Body of pancreas (tissue), 4 donors: ENCODE measurements around the gene C1orf146. TPM values are rescaled to one million over a fixed set of nuclear protein-coding genes. Genes with fewer than 3 reads are reported as not detected.

ENCODE experiments used
- ATAC-seq: fragments of 150-250 bp; one replicate; pipeline ENCODE4 v1.9.1; 2016
- DNase-seq, 4 donors: peaks; one replicate each; pipeline ENCODE4 v3.0.0-alpha.2; 2019
- H3K27ac ChIP-seq, 4 donors: fragments of 200-600 bp; sonication (generic); 1 replicate in 3 of 4; 2 replicates in 1 of 4; pipeline versions ENCODE4 v1.5.1 to v1.6.1; 2016 to 2019; ENCODE audit warnings: mild to moderate bottlenecking in 1 of 4, mixed read lengths in 1 of 4, moderate library complexity in 1 of 4
- H3K27me3 ChIP-seq, 2 donors: fragments of 200-600 bp; sonication (generic); one replicate each; pipeline ENCODE4 v1.6.0; 2016; ENCODE audit warnings: mild to moderate bottlenecking in 1 of 2
- H3K36me3 ChIP-seq, 2 donors: fragments of 200-600 bp; sonication (generic); replicated peaks in 1 of 2; 2 replicates each; pipeline ENCODE4 v1.5.1; 2016; ENCODE audit warnings: low read depth in 2 of 2; ENCODE audit not compliant: insufficient read depth in 1 of 2
- H3K4me1 ChIP-seq: fragments of 200-600 bp; sonication (generic); one replicate; pipeline ENCODE4 v1.6.0; 2016
- H3K4me3 ChIP-seq, 2 donors: fragments of 200-600 bp; sonication (generic); 1 replicate in 1 of 2; 2 replicates in 1 of 2; pipeline ENCODE4 v1.5.1; 2016 to 2019
- H3K9me3 ChIP-seq, 3 donors: fragments of 200-600 bp; sonication (generic); 1 replicate in 2 of 3; 2 replicates in 1 of 3; pipeline ENCODE4 v1.5.1; 2016
- POLR2A ChIP-seq, 3 donors: fragments of 450-650 bp; IDR thresholded peaks; one replicate each; pipeline ENCODE4 v1.6.1; 2016; ENCODE audit warnings: antibody characterized with exemption in 3 of 3, mild to moderate bottlenecking in 2 of 3
- whole genome bisulfite sequencing, 2 donors: methylation state at CpG; one replicate each; pipeline ENCODE4 v1.1.5; 2017; 5-methylcytosine and 5-hydroxymethylcytosine counted together
- intact Hi-C: fragments of 100-400 bp; cut with DNase I; formaldehyde crosslinking; loops from one replicate; pipeline ENCODE4 v1.15.1; 2023
- total RNA-seq, 2 donors: library from RNA; depleted of rRNA; stranded (reverse); fragments of >200 nt; gene quantifications; one replicate each; pipeline ENCODE4 v1.1.0, GENCODE V29; 2016
- TF ChIP-seq, protein P1 (sequence below), 7 experiments: fragments of 450-650 bp in 4 of 7; fragments of 200-600 bp in 3 of 7; sonication (generic) in 3 of 7; IDR thresholded peaks; one replicate each; pipeline ENCODE4 v1.5.1; 2016 to 2019; ENCODE audit warnings: antibody characterized with exemption in 7 of 7

The C1orf146 gene
- total RNA-seq, 2 donors from 2014 or later, result not detected

DNA sequence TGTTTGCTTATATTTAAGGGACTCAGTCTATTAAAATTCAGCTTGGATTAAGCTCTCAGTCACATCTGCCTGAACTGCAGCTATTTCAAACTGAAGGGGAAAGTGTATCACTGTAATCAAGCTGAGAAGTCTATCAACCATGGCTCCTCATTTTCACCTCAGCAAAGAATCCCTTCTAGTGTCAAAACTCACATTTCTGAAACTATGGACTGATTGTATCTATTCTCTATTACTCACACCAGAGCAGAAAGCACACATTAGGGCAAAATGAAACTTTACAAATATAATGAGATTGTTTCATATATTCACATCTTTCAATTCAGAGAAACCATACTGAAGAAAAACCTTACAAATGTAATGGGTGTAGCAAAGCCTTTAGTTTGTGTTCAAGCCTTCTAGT lies 14.6 kb upstream of the C1orf146 start:
- intact Hi-C loops, result no loop called here
- Histone ChIP-seq H3K4me3 (no peak overlapping the region), H3K36me3 (no peaks in the 10 kb centered on the region), H3K27me3 (no peaks in the 10 kb centered on the region), H3K9me3 (no peaks in the 10 kb centered on the region), H3K27ac (no peak overlapping the region), H3K4me1 (no peaks in the 10 kb centered on the region)
- no peak for ATAC-seq
- DNase-seq, result no peak
- TF ChIP-seq POLR2A (IDR thresholded peaks at IDR 0.05), result no peak
- TF ChIP-seq, protein P1, sequence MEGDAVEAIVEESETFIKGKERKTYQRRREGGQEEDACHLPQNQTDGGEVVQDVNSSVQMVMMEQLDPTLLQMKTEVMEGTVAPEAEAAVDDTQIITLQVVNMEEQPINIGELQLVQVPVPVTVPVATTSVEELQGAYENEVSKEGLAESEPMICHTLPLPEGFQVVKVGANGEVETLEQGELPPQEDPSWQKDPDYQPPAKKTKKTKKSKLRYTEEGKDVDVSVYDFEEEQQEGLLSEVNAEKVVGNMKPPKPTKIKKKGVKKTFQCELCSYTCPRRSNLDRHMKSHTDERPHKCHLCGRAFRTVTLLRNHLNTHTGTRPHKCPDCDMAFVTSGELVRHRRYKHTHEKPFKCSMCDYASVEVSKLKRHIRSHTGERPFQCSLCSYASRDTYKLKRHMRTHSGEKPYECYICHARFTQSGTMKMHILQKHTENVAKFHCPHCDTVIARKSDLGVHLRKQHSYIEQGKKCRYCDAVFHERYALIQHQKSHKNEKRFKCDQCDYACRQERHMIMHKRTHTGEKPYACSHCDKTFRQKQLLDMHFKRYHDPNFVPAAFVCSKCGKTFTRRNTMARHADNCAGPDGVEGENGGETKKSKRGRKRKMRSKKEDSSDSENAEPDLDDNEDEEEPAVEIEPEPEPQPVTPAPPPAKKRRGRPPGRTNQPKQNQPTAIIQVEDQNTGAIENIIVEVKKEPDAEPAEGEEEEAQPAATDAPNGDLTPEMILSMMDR (IDR thresholded peaks at IDR 0.05), result no peak

- DNase-seq (no peak), ATAC-seq (no peak)
- 47 to 54% methylated on average over 2 of the region's 2 CpGs for WGBS, 2 donors
- no peak overlapping the region for H3K4me3 ChIP-seq
- TF ChIP-seq, protein P1 (IDR thresholded peaks at IDR 0.05), result no peak
- TF ChIP-seq POLR2A (IDR thresholded peaks at IDR 0.05), result no peak
- no peaks in the 10 kb centered on the region for H3K36me3 ChIP-seq
- intact Hi-C loops, result no loop called here
- no peaks in the 10 kb centered on the region for H3K9me3 ChIP-seq
- H3K27me3 ChIP-seq, result no peaks in the 10 kb centered on the region
- H3K27ac ChIP-seq, result no peak overlapping the region
- no peaks in the 10 kb centered on the region for H3K4me1 ChIP-seq
Measured at GRCh38 chr1:92210701-92211100, 7.0 kb upstream of the C1orf146 start.

DNA sequence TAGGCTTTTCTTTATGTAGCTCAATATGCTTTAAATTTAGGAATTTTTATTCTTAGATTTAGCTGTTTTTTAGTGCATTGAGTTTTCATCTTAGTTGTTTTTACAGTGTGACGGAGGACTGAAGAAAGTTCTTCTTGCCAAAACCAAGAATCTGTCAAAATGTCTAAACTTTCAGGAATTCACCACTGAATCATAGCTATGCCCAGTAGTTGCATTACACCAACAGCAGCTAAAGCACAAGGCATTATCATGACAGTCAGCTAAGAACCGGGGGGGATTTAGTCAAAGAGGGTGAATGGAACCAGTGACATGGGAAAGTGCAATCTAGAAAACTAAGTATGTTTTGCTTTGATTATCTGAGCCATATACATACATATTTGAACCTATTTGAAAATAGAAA lies 6.5 kb upstream of the C1orf146 start:
- no peaks in the 10 kb centered on the region for H3K9me3 ChIP-seq
- WGBS, 2 donors, result 89% methylated on average over 2 of the region's 2 CpGs
- no peak for TF ChIP-seq POLR2A (IDR thresholded peaks at IDR 0.05)
- TF ChIP-seq, protein P1 (IDR thresholded peaks at IDR 0.05), result no peak
- no peak overlapping the region for H3K27ac ChIP-seq
- no peak for ATAC-seq
- intact Hi-C loops, result no loop called here
- H3K36me3 ChIP-seq, result no peaks in the 10 kb centered on the region
- H3K4me1 ChIP-seq, result no peaks in the 10 kb centered on the region
- H3K27me3 ChIP-seq, result no peaks in the 10 kb centered on the region
- no peak for DNase-seq
- H3K4me3 ChIP-seq, result no peak overlapping the region

- WGBS, 2 donors, result 73% methylated on average over 14 of the region's 14 CpGs
- TF ChIP-seq POLR2A (IDR thresholded peaks at IDR 0.05), result no peak
- TF ChIP-seq, protein P1 (IDR thresholded peaks at IDR 0.05), result no peak
- no peaks in the 10 kb centered on the region for H3K27me3 ChIP-seq
- H3K4me3 ChIP-seq, result no peak overlapping the region
- intact Hi-C loops, result no loop called here
- H3K9me3 ChIP-seq, result no peaks in the 10 kb centered on the region
- DNase-seq (no peak), ATAC-seq (no peak)
- H3K27ac ChIP-seq, result no peak overlapping the region
- no peaks in the 10 kb centered on the region for H3K36me3 ChIP-seq
- no peaks in the 10 kb centered on the region for H3K4me1 ChIP-seq
Measured at GRCh38 chr1:92218559-92218958, 844 bp downstream of the C1orf146 start.

GRCh38 chr1:92219028-92219427 lies 1.3 kb downstream of the C1orf146 start:
- H3K36me3 ChIP-seq, result no peaks in the 10 kb centered on the region
- TF ChIP-seq, protein P1 (IDR thresholded peaks at IDR 0.05), result no peak
- TF ChIP-seq POLR2A (IDR thresholded peaks at IDR 0.05), result no peak
- H3K4me1 ChIP-seq, result no peaks in the 10 kb centered on the region
- ATAC-seq (no peak), DNase-seq (no peak)
- H3K27ac ChIP-seq, result no peak overlapping the region
- H3K4me3 ChIP-seq, result no peak overlapping the region
- intact Hi-C loops, result no loop called here
- H3K27me3 ChIP-seq, result no peaks in the 10 kb centered on the region
- H3K9me3 ChIP-seq, result no peaks in the 10 kb centered on the region
